Fibroblast of pulmonary artery (primary cell): Measurements from ENCODE around the gene SIGMAR1.
A peak's percentile ranks its signal among the peaks of the same experiment; 100 is the strongest.

ENCODE experiments used
- DNase-seq: peaks from one replicate; pipeline ENCODE4 v3.0.0-alpha.2; 2010; ENCODE audit warnings: low read depth
- H3K4me3 ChIP-seq: replicated peaks from 2 replicates; pipeline ENCODE4 v1.5.1; 2011; ENCODE audit warnings: low read depth, mild to moderate bottlenecking, control low read depth, low read length, moderate library complexity
- CTCF ChIP-seq: IDR thresholded peaks from 2 replicates; pipeline ENCODE4 v1.5.1; 2011; ENCODE audit warnings: mild to moderate bottlenecking, control low read depth, low read length, inconsistent platforms; ENCODE audit errors: missing control alignments

Gene SIGMAR1

GRCh38 chr9:34664281-34665066, 26.9 kb upstream of the SIGMAR1 start:
- no peak for TF ChIP-seq CTCF
- peak; percentile 81 for DNase-seq
- peak overlapping the region; percentile 89 for H3K4me3 ChIP-seq

- H3K4me3 ChIP-seq = no peak overlapping the region
- no peak for TF ChIP-seq CTCF
- DNase-seq = no peak
These were observed 25.7 kb upstream of the SIGMAR1 start for GRCh38 chr9:34663303-34663605.

- no peak for DNase-seq
- TF ChIP-seq CTCF = no peak
- H3K4me3 ChIP-seq = no peak within 1 kb of the TSS
These were observed 25.1 kb upstream of the SIGMAR1 start, which contains the start of gene CCL27 for GRCh38 chr9:34662526-34663302. Gene CCL27, minus strand, starts transcription at chr9:34662657. Its CDS starts 24 bp downstream, at chr9:34662633.

- DNase-seq = no peak
- no peak overlapping the region for H3K4me3 ChIP-seq
- TF ChIP-seq CTCF = no peak
These were observed 22.1 kb upstream of the SIGMAR1 start for GRCh38 chr9:34659592-34660253.

- TF ChIP-seq CTCF = no peak
- no peak for DNase-seq
- H3K4me3 ChIP-seq = no peak overlapping the region
These were observed 20.9 kb upstream of the SIGMAR1 start for GRCh38 chr9:34658461-34658860.

GRCh38 chr9:34656992-34657391, 19.4 kb upstream of the SIGMAR1 start:
- H3K4me3 ChIP-seq = no peak overlapping the region
- no peak for DNase-seq
- no peak for TF ChIP-seq CTCF
